ENCODE results near the gene MYCL.

DNA sequence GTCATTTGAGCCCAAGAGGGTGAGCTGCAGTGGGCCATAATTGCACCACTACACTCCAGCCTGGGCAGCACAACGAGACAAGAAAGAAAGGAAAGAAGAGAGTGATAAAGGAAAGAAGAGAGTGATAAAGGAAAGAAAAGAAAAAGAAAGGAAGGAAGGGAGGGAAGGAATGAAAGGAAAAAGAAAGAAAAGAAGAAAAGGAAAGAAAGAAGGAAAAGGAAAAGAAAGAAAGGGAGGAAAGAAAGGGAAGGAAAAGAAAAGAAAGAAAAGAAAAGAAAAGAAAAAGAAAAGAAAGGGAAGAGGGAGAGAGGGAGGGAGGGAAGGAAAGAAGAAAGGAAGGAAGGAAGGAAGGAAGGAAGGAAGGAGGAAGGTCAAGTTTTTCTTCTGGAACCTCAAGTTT, 36.0 kb downstream of the MYCL start:
- TF ChIP-seq POLR2AphosphoS5 (IDR thresholded peaks at IDR 0.05): no peak
- no peak for TF ChIP-seq POLR2A (IDR thresholded peaks at IDR 0.05)
- TF ChIP-seq, protein P1, sequence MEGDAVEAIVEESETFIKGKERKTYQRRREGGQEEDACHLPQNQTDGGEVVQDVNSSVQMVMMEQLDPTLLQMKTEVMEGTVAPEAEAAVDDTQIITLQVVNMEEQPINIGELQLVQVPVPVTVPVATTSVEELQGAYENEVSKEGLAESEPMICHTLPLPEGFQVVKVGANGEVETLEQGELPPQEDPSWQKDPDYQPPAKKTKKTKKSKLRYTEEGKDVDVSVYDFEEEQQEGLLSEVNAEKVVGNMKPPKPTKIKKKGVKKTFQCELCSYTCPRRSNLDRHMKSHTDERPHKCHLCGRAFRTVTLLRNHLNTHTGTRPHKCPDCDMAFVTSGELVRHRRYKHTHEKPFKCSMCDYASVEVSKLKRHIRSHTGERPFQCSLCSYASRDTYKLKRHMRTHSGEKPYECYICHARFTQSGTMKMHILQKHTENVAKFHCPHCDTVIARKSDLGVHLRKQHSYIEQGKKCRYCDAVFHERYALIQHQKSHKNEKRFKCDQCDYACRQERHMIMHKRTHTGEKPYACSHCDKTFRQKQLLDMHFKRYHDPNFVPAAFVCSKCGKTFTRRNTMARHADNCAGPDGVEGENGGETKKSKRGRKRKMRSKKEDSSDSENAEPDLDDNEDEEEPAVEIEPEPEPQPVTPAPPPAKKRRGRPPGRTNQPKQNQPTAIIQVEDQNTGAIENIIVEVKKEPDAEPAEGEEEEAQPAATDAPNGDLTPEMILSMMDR (IDR thresholded peaks at IDR 0.05 in 8 of 11, conservative IDR thresholded peaks at IDR 0.05 in 3 of 11): no peak

Data from spleen (tissue), 7 donors.